Sigmoid colon (tissue), 4 donors: ENCODE measurements around the gene E2F8.

Experiments used
- CTCF ChIP-seq, 4 experiments: fragments of 450-650 bp in 3 of 4; fragments of 200-600 bp in 1 of 4; IDR thresholded peaks; one replicate each; pipeline ENCODE4 v1.5.1; 2016 to 2019; ENCODE audit warnings: antibody characterized with exemption in 4 of 4, mild to moderate bottlenecking in 3 of 4, moderate library complexity in 2 of 4
- POLR2A ChIP-seq, 2 donors: fragments of 450-650 bp; IDR thresholded peaks; one replicate each; pipeline ENCODE4 v1.6.1; 2016; ENCODE audit warnings: antibody characterized with exemption in 2 of 2, mild to moderate bottlenecking in 2 of 2, moderate library complexity in 2 of 2
- POLR2AphosphoS5 ChIP-seq, 4 donors: sonication (generic); formaldehyde crosslinking; IDR thresholded peaks; one replicate each; pipeline ENCODE4 v1.6.1; 2017; ENCODE audit warnings: antibody characterized with exemption in 4 of 4

GRCh38 chr11:19245351-19245750 lies 4.6 kb upstream of the E2F8 start:
- TF ChIP-seq POLR2A (IDR thresholded peaks at IDR 0.05) = no peak
- TF ChIP-seq CTCF (IDR thresholded peaks at IDR 0.05) = no peak
- TF ChIP-seq POLR2AphosphoS5 (IDR thresholded peaks at IDR 0.05) = no peak
